A549 (cell line): ENCODE measurements around the gene LOXHD1. TPM values are rescaled to one million over a fixed set of nuclear protein-coding genes. Genes with fewer than 3 reads are reported as not detected.
A peak's percentile ranks its signal among the peaks of the same experiment; 100 is the strongest.

Source experiments
- ATAC-seq, 2 experiments: fragments of 200-7000 bp in 1 of 2; fragments of >200 bp in 1 of 2; cut with Nextera tagmentation in 1 of 2; cut with Tn5 transposase in 1 of 2; 3 replicates each; pipeline versions ENCODE4 v1.8.0 to v1.9.1; 2018 to 2020; ENCODE audit warnings: mild to moderate bottlenecking in 1 of 2, moderate library complexity in 1 of 2
- CTCF ChIA-PET: fragments of 300-600 bp; sonication (Branson Sonifier 250); formaldehyde crosslinking; extraction: SDS; loops from one replicate; lab custom pipeline; 2021; ENCODE audit warnings: antibody characterized with exemption, inconsistent platforms; lab: Yijun Ruan, JAX
- POLR2A ChIA-PET: fragments of 350-600 bp; formaldehyde crosslinking; extraction: SDS; loops from one replicate; lab custom pipeline; 2021; ENCODE audit warnings: antibody characterized with exemption, inconsistent platforms; lab: Yijun Ruan, JAX
- DNase-seq, 2 experiments: peaks; one replicate each; pipeline versions ENCODE4 v3.0.0 to v3.0.0-alpha.2; 2011 to 2016; ENCODE audit warnings: low read depth in 1 of 2, low spot score in 1 of 2
- FAIRE-seq: peaks from 2 replicates; lab custom pipeline; 2011; peaks lifted over from hg19 to GRCh38; lab: Jason Lieb, UNC
- H3K27ac ChIP-seq, 2 experiments: fragments of >200 bp; sonication (Bioruptor Twin); formaldehyde crosslinking; 3 replicates each; pipeline ENCODE4 v1.5.1; 2016 to 2017
- H3K4me1 ChIP-seq: fragments of >200 bp; sonication (Bioruptor Twin); formaldehyde crosslinking; 3 replicates; pipeline ENCODE4 v1.6.1; 2016
- H3K4me2 ChIP-seq: fragments of >200 bp; sonication (Bioruptor Twin); formaldehyde crosslinking; 3 replicates; pipeline ENCODE4 v1.6.1; 2016
- H3K4me3 ChIP-seq: fragments of >200 bp; sonication (Bioruptor Twin); formaldehyde crosslinking; 3 replicates; pipeline ENCODE4 v1.5.1; 2016
- H3K9me3 ChIP-seq: fragments of >200 bp; sonication (Bioruptor Twin); formaldehyde crosslinking; 3 replicates; pipeline ENCODE4 v1.6.1; 2016
- BHLHE40 ChIP-seq: IDR thresholded peaks from 2 replicates; pipeline ENCODE4 v1.6.1; 2012; ENCODE audit warnings: low read depth, low read length, inconsistent platforms
- CBX8 ChIP-seq: fragments of 200-600 bp; sonication (generic); IDR thresholded peaks from 2 replicates; pipeline ENCODE4 v1.6.1; 2016
- CHD4 ChIP-seq: fragments of 200-600 bp; sonication (generic); IDR thresholded peaks from 2 replicates; pipeline ENCODE4 v1.6.1; 2016; ENCODE audit warnings: antibody characterized with exemption, mild to moderate bottlenecking, borderline replicate concordance
- EHMT2 ChIP-seq: fragments of 200-600 bp; sonication (generic); IDR thresholded peaks from 2 replicates; pipeline ENCODE4 v1.6.1; 2016; ENCODE audit warnings: antibody characterized with exemption, low read depth, mild to moderate bottlenecking, moderate library complexity
- EP300 ChIP-seq, 2 experiments: fragments of >200 bp; sonication (Bioruptor Twin); formaldehyde crosslinking; IDR thresholded peaks; 2 replicates in 1 of 2; 3 replicates in 1 of 2; pipeline ENCODE4 v1.6.1; 2016 to 2017
- GATA3 ChIP-seq: IDR thresholded peaks from 2 replicates; pipeline ENCODE4 v1.6.1; 2012; ENCODE audit warnings: borderline replicate concordance
- HOXA7 ChIP-seq: fragments of 250-450 bp; sonication (Bioruptor Pico); IDR thresholded peaks from 2 replicates; pipeline ENCODE4 v1.5.0; 2020; ENCODE audit warnings: mild to moderate bottlenecking, moderate library complexity
- HOXB13 ChIP-seq: fragments of 250-450 bp; sonication (Bioruptor Pico); IDR thresholded peaks from 2 replicates; pipeline ENCODE4 v1.5.0; 2020; ENCODE audit warnings: low read depth, mild to moderate bottlenecking, moderate library complexity
- KDM1A ChIP-seq: fragments of 200-600 bp; sonication (generic); IDR thresholded peaks from 2 replicates; pipeline ENCODE4 v1.6.1; 2016; ENCODE audit warnings: low read depth, mild to moderate bottlenecking
- MAZ ChIP-seq: fragments of 150-350 bp; IDR thresholded peaks from 2 replicates; pipeline ENCODE4 v1.6.1; 2014; ENCODE audit warnings: antibody characterized with exemption, low read depth, low read length, borderline replicate concordance
- MYC ChIP-seq: IDR thresholded peaks from 2 replicates; pipeline ENCODE4 v1.6.1; 2012; ENCODE audit warnings: mild to moderate bottlenecking, inconsistent platforms, low read length, improper control_type of control experiment, borderline replicate concordance
- NR3C1 ChIP-seq: fragments of >200 bp; sonication (Bioruptor Twin); formaldehyde crosslinking; IDR thresholded peaks from 3 replicates; pipeline ENCODE4 v1.6.1; 2017
- PHF8 ChIP-seq: fragments of 200-600 bp; sonication (generic); IDR thresholded peaks from 2 replicates; pipeline ENCODE4 v1.6.1; 2016; ENCODE audit warnings: low read depth, mild to moderate bottlenecking, antibody characterized with exemption, moderate library complexity, borderline replicate concordance
- POLR2AphosphoS2 ChIP-seq: conservative IDR thresholded peaks from 2 replicates; pipeline ENCODE4 v1.6.1; 2012; ENCODE audit warnings: low read length, improper control_type of control experiment, inconsistent platforms
- RAD21 ChIP-seq, 2 experiments: fragments of >200 bp in 1 of 2; sonication (Bioruptor Twin) in 1 of 2; formaldehyde crosslinking in 1 of 2; IDR thresholded peaks in 1 of 2; conservative IDR thresholded peaks in 1 of 2; 2 replicates in 1 of 2; 3 replicates in 1 of 2; pipeline ENCODE4 v1.6.1; 2012 to 2018; ENCODE audit warnings: inconsistent platforms in 1 of 2
- RARB ChIP-seq: fragments of 250-450 bp; sonication (Bioruptor Pico); IDR thresholded peaks from 2 replicates; pipeline ENCODE4 v1.8.0; 2021; ENCODE audit warnings: mild to moderate bottlenecking, moderate library complexity
- SMC3 ChIP-seq: fragments of >200 bp; sonication (Bioruptor Twin); formaldehyde crosslinking; IDR thresholded peaks from 3 replicates; pipeline ENCODE4 v1.6.1; 2018; ENCODE audit warnings: inconsistent platforms
- SREBF2 ChIP-seq: fragments of 450-650 bp; IDR thresholded peaks from 2 replicates; pipeline ENCODE4 v1.6.1; 2014; ENCODE audit warnings: mild to moderate bottlenecking, moderate library complexity
- TP53 ChIP-seq: fragments of 250-450 bp; sonication (Bioruptor Pico); IDR thresholded peaks from 2 replicates; pipeline ENCODE4 v1.5.0; 2021; ENCODE audit warnings: mild to moderate bottlenecking, moderate library complexity
- WGBS: methylation state at CpG from one replicate; pipeline ENCODE4 v1.1.6; 2017; ENCODE audit errors: missing lambda C conversion rate; 5-methylcytosine and 5-hydroxymethylcytosine counted together
- polyA plus RNA-seq, 4 experiments: library from polyadenylated mRNA; depleted of rRNA in 3 of 4; stranded (reverse); fragments of >200 nt; fragmentation: RNase III in 1 of 4; extraction: RNeasy Plus Mini Kit Qiagen cat#74134 plus additional on column Dnase treatment in 1 of 4; gene quantifications; 2 replicates in 3 of 4; 3 replicates in 1 of 4; pipeline ENCODE4 v1.2.3, GENCODE V29; 2011 to 2017
- TF ChIP-seq, protein P1 (sequence below): IDR thresholded peaks from 2 replicates; pipeline ENCODE4 v1.6.1; 2012
- TF ChIP-seq, protein P2 (sequence below): IDR thresholded peaks from 2 replicates; pipeline ENCODE4 v1.6.1; 2012
- TF ChIP-seq, protein P3 (sequence below): fragments of 450-650 bp; IDR thresholded peaks from 2 replicates; pipeline ENCODE4 v1.6.1; 2014; ENCODE audit warnings: antibody characterized with exemption
- TF ChIP-seq, protein P4 (sequence below): fragments of 200-600 bp; sonication (generic); IDR thresholded peaks from 2 replicates; pipeline ENCODE4 v1.6.1; 2016; ENCODE audit warnings: antibody characterized with exemption, mild to moderate bottlenecking, moderate library complexity
- TF ChIP-seq, protein P5 (sequence below): fragments of 150-350 bp; IDR thresholded peaks from 2 replicates; pipeline ENCODE4 v1.6.1; 2014; ENCODE audit warnings: low read depth, mild to moderate bottlenecking, low read length

LOXHD1 gene
- polyA plus RNA-seq, 2 of the 4 experiments (the other 2 are of a cell fraction): not detected

DNA sequence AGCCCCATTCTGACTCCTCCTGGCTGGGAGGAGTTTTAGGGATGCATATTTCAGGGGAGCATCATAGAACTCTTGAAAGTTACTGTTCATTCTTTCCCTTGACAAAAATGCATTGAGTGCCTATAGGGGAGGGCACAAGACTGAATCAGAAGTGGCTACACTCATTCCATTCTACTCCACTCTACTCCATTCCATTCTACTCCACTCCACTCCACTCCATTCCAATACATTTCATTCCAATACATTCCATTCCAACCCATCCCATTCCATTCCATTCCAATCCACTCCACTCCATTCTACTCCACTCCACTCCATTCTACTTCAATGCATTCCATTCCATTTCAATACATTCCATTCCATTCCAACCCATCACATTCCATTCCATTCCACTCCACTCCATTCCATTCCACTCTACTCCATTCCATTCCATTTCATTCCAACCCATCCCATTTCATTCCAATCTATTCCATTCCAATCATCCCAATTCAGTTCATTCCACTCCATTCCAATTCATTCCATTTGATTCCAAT, 110.8 kb downstream of the LOXHD1 start:
- Histone ChIP-seq H3K27ac (no peak overlapping the region), H3K4me2 (no peak overlapping the region), H3K4me1 (no peaks in the 10 kb centered on the region), H3K4me3 (no peak overlapping the region), H3K9me3 (no peaks in the 10 kb centered on the region)
- no peak for FAIRE-seq
- DNase-seq: no peak
- TF ChIP-seq, protein P1, sequence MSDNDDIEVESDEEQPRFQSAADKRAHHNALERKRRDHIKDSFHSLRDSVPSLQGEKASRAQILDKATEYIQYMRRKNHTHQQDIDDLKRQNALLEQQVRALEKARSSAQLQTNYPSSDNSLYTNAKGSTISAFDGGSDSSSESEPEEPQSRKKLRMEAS: no peak
- TF ChIP-seq HOXA7 (CRISPR knock-in tag): no peak
- TF ChIP-seq EP300 (IDR thresholded peaks at IDR 0.05): no peak
- TF ChIP-seq, protein P2, sequence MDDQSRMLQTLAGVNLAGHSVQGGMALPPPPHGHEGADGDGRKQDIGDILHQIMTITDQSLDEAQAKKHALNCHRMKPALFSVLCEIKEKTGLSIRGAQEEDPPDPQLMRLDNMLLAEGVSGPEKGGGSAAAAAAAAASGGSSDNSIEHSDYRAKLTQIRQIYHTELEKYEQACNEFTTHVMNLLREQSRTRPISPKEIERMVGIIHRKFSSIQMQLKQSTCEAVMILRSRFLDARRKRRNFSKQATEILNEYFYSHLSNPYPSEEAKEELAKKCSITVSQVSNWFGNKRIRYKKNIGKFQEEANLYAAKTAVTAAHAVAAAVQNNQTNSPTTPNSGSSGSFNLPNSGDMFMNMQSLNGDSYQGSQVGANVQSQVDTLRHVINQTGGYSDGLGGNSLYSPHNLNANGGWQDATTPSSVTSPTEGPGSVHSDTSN: no peak
- no peak for TF ChIP-seq SREBF2
- TF ChIP-seq MYC: no peak
- TF ChIP-seq, protein P3, sequence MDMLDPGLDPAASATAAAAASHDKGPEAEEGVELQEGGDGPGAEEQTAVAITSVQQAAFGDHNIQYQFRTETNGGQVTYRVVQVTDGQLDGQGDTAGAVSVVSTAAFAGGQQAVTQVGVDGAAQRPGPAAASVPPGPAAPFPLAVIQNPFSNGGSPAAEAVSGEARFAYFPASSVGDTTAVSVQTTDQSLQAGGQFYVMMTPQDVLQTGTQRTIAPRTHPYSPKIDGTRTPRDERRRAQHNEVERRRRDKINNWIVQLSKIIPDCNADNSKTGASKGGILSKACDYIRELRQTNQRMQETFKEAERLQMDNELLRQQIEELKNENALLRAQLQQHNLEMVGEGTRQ: no peak
- TF ChIP-seq MAZ: no peak
- TF ChIP-seq CBX8: no peak
- TF ChIP-seq KDM1A: no peak
- ChIA-PET POLR2A (no interaction called here), CTCF (no interaction called here)
- ATAC-seq: no peak

DNA sequence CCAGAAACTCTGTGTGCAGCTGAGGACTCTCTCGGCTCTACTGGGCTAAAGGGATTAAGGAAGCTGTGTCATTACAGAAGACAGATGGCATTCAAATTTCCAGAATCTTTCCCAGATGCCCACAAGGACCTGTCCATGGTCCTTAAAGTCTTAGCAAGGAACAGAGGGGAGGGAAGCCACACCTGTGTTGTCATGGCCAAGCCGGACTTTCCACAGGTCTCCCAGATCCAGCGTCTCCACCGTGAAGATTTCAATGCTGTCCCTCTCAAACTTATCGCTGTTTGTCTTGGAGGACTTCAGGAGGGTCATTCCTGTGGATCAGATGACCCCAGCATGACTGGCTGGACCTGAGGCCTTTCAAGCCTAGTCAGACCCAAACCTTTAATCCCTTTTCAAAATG, 114.5 kb downstream of the LOXHD1 start:
- H3K27ac ChIP-seq: no peak overlapping the region
- CTCF ChIA-PET: no interaction called here
- H3K4me3 ChIP-seq: no peak overlapping the region
- DNase-seq (no peak), ATAC-seq (no peak), FAIRE-seq (no peak)
- H3K4me2 ChIP-seq: no peak overlapping the region
- TF ChIP-seq TP53 (CRISPR knock-in tag) (no peak), GATA3 (no peak), EHMT2 (peak; percentile 67; the same call in 1 of the 2 replicates), HOXB13 (CRISPR knock-in tag) (no peak), BHLHE40 (no peak), CHD4 (no peak)
- TF ChIP-seq, protein P4, sequence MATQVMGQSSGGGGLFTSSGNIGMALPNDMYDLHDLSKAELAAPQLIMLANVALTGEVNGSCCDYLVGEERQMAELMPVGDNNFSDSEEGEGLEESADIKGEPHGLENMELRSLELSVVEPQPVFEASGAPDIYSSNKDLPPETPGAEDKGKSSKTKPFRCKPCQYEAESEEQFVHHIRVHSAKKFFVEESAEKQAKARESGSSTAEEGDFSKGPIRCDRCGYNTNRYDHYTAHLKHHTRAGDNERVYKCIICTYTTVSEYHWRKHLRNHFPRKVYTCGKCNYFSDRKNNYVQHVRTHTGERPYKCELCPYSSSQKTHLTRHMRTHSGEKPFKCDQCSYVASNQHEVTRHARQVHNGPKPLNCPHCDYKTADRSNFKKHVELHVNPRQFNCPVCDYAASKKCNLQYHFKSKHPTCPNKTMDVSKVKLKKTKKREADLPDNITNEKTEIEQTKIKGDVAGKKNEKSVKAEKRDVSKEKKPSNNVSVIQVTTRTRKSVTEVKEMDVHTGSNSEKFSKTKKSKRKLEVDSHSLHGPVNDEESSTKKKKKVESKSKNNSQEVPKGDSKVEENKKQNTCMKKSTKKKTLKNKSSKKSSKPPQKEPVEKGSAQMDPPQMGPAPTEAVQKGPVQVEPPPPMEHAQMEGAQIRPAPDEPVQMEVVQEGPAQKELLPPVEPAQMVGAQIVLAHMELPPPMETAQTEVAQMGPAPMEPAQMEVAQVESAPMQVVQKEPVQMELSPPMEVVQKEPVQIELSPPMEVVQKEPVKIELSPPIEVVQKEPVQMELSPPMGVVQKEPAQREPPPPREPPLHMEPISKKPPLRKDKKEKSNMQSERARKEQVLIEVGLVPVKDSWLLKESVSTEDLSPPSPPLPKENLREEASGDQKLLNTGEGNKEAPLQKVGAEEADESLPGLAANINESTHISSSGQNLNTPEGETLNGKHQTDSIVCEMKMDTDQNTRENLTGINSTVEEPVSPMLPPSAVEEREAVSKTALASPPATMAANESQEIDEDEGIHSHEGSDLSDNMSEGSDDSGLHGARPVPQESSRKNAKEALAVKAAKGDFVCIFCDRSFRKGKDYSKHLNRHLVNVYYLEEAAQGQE: peak; percentile 85
- 5% methylated on average over 5 of the region's 5 CpGs for WGBS
- no peaks in the 10 kb centered on the region for H3K9me3 ChIP-seq
- no peaks in the 10 kb centered on the region for H3K4me1 ChIP-seq
- POLR2A ChIA-PET: no interaction called here

DNA sequence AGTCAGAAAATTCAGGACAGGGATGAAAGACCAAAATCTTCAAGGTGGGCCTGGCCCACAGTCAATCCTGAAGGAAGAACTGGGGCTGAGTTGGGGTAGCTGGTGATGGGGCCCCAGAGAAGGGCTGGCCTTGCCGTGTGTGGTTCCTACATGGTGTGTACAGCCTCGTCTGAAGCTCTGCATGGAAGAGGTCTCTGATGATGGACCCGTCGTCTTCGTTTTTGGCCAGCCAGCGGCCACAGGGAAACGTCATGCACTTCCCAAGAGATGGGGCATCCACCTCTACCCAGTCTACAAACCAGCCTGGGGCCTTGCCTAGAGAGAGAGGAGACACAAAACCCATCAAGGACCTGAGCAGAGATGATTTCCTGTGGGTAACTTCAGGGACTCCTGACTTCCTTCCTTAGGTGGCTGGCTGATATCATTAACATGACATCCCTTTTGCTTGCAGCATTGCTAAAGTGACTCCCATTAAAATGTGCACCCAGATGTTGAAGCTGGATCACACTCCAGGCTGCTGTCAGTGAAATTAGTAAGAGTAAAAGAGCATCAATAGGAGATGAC, 115.3 kb downstream of the LOXHD1 start:
- ATAC-seq: no peak
- Histone ChIP-seq H3K4me1 (peaks cover 2% of the 10 kb centered on the region; the same call in 1 of the 3 replicates), H3K4me2 (no peak overlapping the region), H3K9me3 (no peaks in the 10 kb centered on the region), H3K4me3 (no peak overlapping the region), H3K27ac (no peak overlapping the region)
- no peak for FAIRE-seq
- ChIA-PET POLR2A (no interaction called here), CTCF (interaction anchor here (0.6 kb wide), 1 partner anchor 61 kb away, joined by 3 read pairs; no protein-coding TSS in a partner anchor)
- DNase-seq: no peak
- WGBS: 4% methylated on average over 5 of the region's 7 CpGs
- TF ChIP-seq NR3C1 (no peak), HOXA7 (CRISPR knock-in tag) (no peak), EP300 (IDR thresholded peaks at IDR 0.05) (no peak), RARB (CRISPR knock-in tag) (no peak), HOXB13 (CRISPR knock-in tag) (no peak), POLR2AphosphoS2 (no peak), SMC3 (no peak), PHF8 (no peak), RAD21 (conservative IDR thresholded peaks at IDR 0.05 in 1 of 2, IDR thresholded peaks at IDR 0.05 in 1 of 2) (no peak), CHD4 (no peak)
- TF ChIP-seq, protein P5, sequence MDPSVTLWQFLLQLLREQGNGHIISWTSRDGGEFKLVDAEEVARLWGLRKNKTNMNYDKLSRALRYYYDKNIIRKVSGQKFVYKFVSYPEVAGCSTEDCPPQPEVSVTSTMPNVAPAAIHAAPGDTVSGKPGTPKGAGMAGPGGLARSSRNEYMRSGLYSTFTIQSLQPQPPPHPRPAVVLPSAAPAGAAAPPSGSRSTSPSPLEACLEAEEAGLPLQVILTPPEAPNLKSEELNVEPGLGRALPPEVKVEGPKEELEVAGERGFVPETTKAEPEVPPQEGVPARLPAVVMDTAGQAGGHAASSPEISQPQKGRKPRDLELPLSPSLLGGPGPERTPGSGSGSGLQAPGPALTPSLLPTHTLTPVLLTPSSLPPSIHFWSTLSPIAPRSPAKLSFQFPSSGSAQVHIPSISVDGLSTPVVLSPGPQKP: no peak
